HG02571 (cell line): Measurements from ENCODE around the gene EWSR1.

ENCODE experiments used
- ATAC-seq: cut with Tn5 transposase; IDR thresholded peaks from one replicate; pipeline ENCODE4 v1.9.1; 2021; ENCODE audit warnings: mild to moderate bottlenecking, moderate library complexity; ENCODE audit not compliant: unreplicated experiment

The EWSR1 gene

DNA sequence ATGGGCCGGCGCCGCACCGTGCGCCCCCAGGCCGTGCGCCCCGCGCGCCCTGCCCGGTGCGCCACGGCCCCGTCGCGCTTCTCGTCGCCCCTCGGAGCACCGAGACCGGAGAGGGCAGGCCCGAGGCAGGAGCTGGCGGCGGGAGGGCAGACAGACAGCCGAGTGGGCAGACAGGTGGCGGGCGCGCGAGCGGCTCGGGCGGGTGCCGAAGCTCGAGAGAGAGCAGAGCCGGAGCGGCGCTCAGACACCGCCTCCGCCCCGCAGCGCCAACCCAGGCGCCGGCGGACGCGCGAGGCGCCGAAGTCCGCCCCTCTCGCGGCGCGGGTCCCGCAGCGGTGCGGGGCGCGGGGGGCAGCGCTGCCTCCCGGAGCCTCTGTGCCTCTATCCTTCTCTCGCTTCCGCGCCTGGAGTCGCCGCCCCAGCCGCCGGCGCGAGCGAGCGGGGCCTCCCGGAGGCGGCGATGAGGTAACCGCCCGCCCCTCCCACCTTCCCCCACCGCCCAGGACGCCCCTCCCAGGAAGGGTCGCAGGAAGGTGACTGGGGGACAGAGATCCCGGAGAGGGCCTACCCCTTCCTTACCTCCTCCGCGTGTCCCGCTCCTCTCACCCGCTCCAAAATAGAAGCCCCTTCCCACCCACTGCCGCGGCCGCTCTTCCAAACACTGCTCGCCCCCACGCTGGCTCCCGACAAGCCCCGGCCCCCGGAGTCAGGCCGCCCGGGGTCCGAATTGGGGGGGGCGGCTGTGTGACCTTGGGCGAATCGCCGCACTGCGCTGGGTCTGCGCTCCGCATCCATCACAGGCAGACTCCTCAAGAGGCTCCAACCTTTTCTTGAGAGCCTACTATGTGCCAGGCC is 47.4 kb downstream of the EWSR1 start, which contains the start of gene RASL10A:
RASL10A (minus strand) TSS at position 412 of the 855 bp plus-strand sequence. CDS start 451 bp downstream, outside the sequence.
- ATAC-seq: no peak

GRCh38 chr22:29316141-29316828 is 48.2 kb downstream of the EWSR1 start:
- ATAC-seq: no peak

- no peak for ATAC-seq
Observed at GRCh38 chr22:29317827-29318454, 49.9 kb downstream of the EWSR1 start.

- no peak for ATAC-seq
Observed at GRCh38 chr22:29319072-29319471, 51.0 kb downstream of the EWSR1 start.

GRCh38 chr22:29320546-29320945 is 52.5 kb downstream of the EWSR1 start:
- ATAC-seq: no peak

DNA sequence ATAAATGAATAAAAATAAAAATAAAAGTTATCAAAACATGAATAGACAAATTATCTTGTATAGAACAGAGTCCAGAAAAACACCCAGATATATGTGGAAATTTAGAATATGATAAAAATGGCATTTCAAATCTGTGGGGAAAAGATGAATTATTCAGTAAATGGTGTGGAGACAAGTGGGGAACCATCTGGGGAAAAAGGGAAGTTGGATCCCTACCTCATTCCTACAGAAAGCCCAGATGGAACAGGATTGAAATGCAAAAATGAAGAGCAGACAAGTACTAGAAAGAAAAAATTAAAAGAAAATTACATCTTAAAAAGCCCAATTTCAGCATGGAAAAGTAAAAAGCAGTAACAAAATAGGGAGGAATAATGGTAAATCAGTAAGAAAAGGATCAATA is 55.6 kb downstream of the EWSR1 start:
- no peak for ATAC-seq

GRCh38 chr22:29325356-29325755 is 57.3 kb downstream of the EWSR1 start:
- ATAC-seq: no peak

- ATAC-seq: no peak
Observed at GRCh38 chr22:29325785-29326315, 57.8 kb downstream of the EWSR1 start.

DNA sequence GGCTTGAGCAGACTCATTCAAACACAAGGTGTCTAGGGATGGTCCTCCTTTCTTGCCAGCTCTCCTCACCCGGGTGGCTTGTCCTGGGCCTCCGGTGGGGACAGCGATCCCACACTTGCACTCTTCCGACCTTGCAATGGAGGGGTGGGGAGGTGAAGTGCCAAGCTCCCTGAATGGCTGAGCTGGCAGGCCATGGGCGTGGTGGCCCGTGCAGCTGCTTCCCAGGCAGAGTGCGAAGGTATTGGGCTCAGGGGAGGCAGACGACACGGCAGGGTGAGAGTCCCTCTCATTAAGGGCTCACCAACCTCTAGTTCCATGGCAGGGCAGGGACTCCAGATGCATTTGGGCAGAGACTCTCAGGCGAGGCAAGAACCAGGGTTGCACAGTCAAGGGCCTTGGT is 58.4 kb downstream of the EWSR1 start:
- no peak for ATAC-seq

DNA sequence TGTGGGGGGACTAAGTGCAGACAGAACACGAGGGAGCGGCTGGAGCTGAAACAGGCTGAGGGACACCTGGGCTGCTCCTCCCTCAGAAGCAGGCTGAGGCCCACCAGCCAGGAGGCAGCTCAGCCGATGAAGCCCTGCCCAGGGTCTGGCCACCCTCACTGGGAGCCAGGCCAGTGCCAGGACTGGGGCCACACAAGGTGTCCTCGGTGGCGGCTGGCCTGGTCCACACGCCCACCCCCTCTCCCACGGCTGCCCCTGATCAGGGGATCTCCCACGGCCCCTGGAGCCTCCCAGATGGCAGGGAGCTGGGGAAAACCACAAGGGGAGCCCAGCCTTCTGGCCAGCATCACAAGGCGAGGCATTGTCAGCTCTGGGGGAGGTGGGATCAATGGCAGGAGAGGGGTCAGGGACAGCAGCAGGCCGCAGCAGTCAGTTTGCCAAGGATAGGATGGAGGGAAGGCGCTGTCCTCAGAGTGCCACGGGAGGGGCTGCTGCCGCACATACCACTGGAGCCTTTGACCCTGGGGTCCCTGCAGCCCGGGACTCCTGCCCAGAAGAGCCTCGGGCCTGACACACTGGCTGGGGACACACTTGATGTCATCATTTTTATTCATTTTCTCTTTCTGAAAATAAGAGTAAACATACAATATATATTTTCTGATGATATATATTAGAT is 59.2 kb downstream of the EWSR1 start:
- no peak for ATAC-seq

GRCh38 chr22:29328055-29328454 is 60.0 kb downstream of the EWSR1 start:
- ATAC-seq: no peak

GRCh38 chr22:29328566-29329500 is 60.8 kb downstream of the EWSR1 start:
- no peak for ATAC-seq

DNA sequence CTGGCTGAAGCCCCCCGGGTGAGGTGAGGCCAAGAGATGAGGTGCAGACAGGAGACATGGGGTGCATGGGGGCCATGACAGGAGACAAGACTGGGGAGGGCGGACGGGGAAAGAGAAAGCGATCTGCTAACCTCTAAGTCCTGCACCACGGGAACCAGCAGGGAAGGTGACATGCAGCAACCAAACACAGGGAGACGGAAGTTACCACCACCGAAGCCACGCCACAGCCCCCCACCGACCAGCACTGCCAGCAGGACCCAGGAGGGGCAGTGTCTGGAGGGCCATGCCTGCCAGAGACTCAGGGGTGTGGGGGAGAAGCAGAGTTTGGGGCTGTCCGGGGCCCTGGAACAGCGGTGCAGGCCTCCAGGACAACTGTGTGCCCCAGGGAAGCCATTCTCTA is 61.5 kb downstream of the EWSR1 start:
- no peak for ATAC-seq

DNA sequence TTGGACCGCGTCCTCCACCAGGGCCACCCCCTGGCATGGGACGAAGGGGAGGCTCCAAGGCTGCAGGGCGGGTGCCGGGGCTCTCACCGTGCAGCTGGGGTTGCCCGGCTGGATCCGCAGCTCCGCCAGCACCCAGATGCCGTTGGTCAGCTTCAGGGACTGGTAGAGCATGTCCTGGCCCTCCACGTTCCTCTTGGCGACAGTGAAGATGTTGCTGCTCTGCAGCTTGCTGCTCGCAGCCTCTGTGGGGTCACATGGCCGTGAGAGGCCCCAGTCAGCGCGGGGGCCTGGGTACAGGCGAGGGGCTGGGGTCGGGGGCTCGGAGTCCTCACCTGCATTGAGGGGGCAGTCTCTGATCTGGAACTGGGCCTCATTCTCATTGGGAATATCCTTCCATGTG is 62.2 kb downstream of the EWSR1 start:
- no peak for ATAC-seq

- ATAC-seq: no peak
Observed at GRCh38 chr22:29330753-29331152, 62.7 kb downstream of the EWSR1 start.

DNA sequence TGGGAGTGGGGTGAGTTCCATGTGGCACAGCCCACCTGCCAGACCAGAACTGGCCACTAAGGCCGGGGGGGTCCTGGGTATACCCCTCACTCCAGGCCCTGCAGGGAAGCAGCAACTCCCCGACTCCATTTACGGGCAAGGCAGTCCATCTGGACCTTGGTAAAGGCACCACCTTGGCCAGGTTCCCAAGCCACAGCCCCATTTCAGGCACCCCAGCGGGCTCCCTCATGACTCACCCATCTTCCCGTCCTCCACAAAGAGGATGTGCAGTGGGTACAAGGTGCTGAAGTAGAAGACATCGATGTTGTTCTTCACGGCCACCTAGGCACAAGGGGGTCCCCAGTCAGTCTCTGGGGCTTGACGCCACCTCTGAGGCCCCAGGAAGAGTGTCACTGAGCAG is 63.1 kb downstream of the EWSR1 start:
- ATAC-seq: no peak

- ATAC-seq: no peak
Observed at GRCh38 chr22:29331658-29332300, 63.7 kb downstream of the EWSR1 start.

DNA sequence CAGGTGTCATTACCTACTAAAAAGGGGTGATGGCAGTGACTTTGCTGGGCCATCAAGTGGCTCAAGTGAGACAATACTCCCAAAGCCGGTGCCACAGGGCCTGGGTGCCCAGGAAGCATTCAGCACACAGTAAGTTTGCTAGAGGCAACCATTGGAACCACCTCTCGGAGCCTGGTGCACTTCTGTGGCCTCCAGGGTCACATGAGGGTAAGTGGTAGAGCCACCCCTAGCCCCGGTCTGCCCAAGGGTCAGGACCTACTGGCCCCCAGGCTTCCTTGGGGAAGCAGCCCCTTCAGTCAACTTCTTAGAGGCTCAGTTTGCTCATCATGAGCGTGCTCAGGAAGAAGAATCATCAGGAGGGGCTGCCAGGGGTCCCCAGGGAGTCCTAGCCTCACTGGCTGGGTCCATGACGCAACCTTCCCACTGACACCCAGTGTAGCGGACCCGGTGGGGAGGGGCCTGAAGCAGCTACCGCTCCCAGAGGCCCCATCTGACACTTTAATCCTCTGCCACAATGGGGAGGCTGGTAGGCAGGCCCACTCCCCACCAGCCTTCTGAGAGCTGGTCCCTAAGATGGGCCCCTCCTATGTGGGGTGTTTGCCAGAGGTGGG is 64.9 kb downstream of the EWSR1 start:
- no peak for ATAC-seq

- ATAC-seq: no peak
Observed at GRCh38 chr22:29334148-29334547, 66.1 kb downstream of the EWSR1 start.
